ENCODE measurements around the gene KIFC1.

KIFC1 gene

DNA sequence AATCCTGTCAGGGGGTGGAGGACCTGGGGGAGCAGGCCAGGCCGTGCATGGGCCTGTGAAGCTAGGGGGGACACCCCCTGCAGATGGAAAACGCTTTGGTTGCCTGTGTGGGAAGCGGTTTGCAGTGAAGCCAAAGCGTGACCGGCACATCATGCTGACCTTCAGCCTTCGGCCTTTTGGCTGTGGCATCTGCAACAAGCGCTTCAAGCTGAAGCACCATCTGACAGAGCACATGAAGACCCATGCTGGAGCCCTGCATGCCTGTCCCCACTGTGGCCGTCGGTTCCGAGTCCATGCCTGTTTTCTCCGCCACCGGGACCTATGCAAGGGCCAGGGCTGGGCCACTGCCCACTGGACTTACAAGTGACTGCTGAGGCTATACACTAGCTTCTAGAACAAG, 64.5 kb downstream of the KIFC1 start:
- DNase-seq (ENCODE audit: low read depth): no peak

DNA sequence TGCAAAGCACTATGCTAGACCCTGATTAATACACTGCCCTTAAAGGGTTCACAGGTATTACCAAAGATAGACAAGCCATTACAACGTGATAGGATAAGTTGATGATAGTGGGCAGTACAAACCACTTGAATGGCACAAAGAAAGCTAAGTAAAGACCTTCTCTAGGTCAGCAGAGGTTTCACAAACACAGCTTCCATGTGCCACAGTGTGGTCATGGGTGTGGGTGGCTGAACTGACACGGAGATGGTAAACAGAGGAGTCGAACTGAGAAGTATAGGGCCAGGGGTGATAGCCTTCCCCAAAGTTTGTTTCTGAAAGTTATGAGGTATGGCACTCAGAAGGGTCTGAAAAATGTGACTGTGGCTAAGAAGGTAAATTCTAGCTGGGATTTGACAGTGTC, 67.1 kb downstream of the KIFC1 start:
- H3K4me3 ChIP-seq (ENCODE audit: low read depth, low read length): no peak overlapping the region
- no peak for DNase-seq (ENCODE audit: low read depth)

More for the DNA sequence above, 64.5 kb downstream of the KIFC1 start:
- H3K4me3 ChIP-seq (ENCODE audit: low read depth, low read length): no peak overlapping the region

DNA sequence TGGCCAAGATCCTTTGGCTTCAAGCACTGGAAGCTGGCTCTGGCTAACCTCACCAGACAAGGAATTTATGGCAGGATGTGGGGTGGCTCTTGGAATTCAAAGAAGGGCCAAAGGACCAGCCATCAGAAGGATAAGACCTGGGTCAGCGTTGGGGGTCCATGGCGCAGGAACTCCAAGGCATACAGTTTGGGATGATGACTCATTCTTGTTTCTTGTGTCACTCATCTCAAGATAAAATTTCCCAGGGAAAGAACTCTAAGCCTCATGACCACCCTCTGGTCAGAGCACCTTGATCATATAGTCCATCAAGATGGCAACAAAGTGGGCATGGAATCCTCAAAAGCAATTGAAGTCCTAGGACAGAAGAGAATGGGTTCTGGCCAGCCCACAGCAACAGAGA, 67.6 kb downstream of the KIFC1 start:
- no peak for DNase-seq (ENCODE audit: low read depth)
- H3K4me3 ChIP-seq (ENCODE audit: low read depth, low read length): no peak overlapping the region

All from skeletal muscle cell (primary cell).